Esophagus muscularis mucosa (tissue), 4 donors: ENCODE data around the gene B2M. TPM values are rescaled to one million over a fixed set of nuclear protein-coding genes. Genes with fewer than 3 reads are reported as not detected.
"Not testable (repeated sequence)": the region's sequence is repeated elsewhere in the genome, so short reads cannot be mapped to it uniquely, and the experiment has no call there.

Experiments used
- DNase-seq: peaks from one replicate; pipeline ENCODE4 v3.0.0-alpha.2; 2017; ENCODE audit errors: extremely low spot score
- H3K27ac ChIP-seq, 4 donors: fragments of 200-600 bp; sonication (generic); replicated peaks in 1 of 4; 1 replicate in 3 of 4; 2 replicates in 1 of 4; pipeline ENCODE4 v1.5.1; 2016 to 2019; ENCODE audit warnings: mild to moderate bottlenecking in 1 of 4
- H3K27me3 ChIP-seq, 4 donors: fragments of 200-600 bp; sonication (generic); one replicate each; pipeline versions ENCODE4 v1.5.1 to v1.6.0; 2016 to 2019
- H3K36me3 ChIP-seq, 4 donors: fragments of 200-600 bp; sonication (generic); one replicate each; pipeline ENCODE4 v1.5.1; 2016 to 2019
- H3K4me1 ChIP-seq, 4 donors: fragments of 200-600 bp; sonication (generic); one replicate each; pipeline ENCODE4 v1.5.1; 2016 to 2019
- H3K4me3 ChIP-seq, 4 donors: fragments of 200-600 bp; sonication (generic); 1 replicate in 2 of 4; 2 replicates in 2 of 4; pipeline ENCODE4 v1.5.1; 2016 to 2019; ENCODE audit warnings: mild to moderate bottlenecking in 4 of 4, moderate library complexity in 1 of 4
- H3K9me3 ChIP-seq, 4 donors: fragments of 200-600 bp; sonication (generic); 1 replicate in 3 of 4; 2 replicates in 1 of 4; pipeline ENCODE4 v1.5.1; 2016 to 2019
- EP300 ChIP-seq: sonication (generic); formaldehyde crosslinking; IDR thresholded peaks from one replicate; pipeline ENCODE4 v1.6.1; 2017; ENCODE audit warnings: antibody characterized with exemption
- POLR2A ChIP-seq: fragments of 450-650 bp; IDR thresholded peaks from one replicate; pipeline ENCODE4 v1.6.1; 2017; ENCODE audit warnings: antibody characterized with exemption, moderate library complexity, mild to moderate bottlenecking, low read depth
- POLR2AphosphoS5 ChIP-seq, 2 donors: sonication (generic); formaldehyde crosslinking; IDR thresholded peaks; one replicate each; pipeline ENCODE4 v1.6.1; 2017; ENCODE audit warnings: antibody characterized with exemption in 2 of 2
- WGBS: methylation state at CpG from one replicate; pipeline ENCODE4 v1.1.5; 2018; 5-methylcytosine and 5-hydroxymethylcytosine counted together
- intact Hi-C: fragments of 100-400 bp; cut with DNase I; formaldehyde crosslinking; loops from one replicate; pipeline ENCODE4 v1.15.1; 2023
- total RNA-seq, 4 donors: library from RNA; depleted of rRNA; stranded (reverse); fragments of >200 nt; gene quantifications; one replicate each; pipeline versions ENCODE4 v1.1.0 to v1.2.1, GENCODE V29; 2016
- TF ChIP-seq, protein P1 (sequence below), 3 experiments: fragments of 200-600 bp in 2 of 3; fragments of 450-650 bp in 1 of 3; sonication (generic) in 2 of 3; IDR thresholded peaks; one replicate each; pipeline ENCODE4 v1.5.1; 2017 to 2019; ENCODE audit warnings: antibody characterized with exemption in 3 of 3, mild to moderate bottlenecking in 2 of 3, moderate library complexity in 1 of 3

Gene B2M
- total RNA-seq, 4 donors from 2014 or later: 1,352 to 2,424 (median 1,510) TPM

DNA sequence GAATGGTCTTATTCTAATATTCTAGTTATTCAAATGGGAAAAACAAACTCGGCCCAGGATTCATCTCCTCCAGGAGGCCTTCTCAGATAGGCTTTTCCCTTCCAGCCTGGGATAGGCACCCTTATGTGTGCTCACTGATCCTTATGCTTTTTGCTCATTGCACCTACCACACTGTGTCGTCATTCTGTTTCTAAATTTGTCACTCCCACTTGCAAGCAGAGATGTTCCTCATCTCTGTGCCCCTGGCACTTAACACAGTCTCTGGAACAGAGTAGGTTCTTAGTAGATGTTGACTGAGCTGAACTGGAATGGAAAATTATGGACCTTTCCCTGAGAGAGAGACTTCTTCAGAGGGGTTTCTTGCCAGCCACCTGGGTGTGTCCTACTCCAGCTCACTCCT is 29.1 kb upstream of the B2M start:
- no peak for DNase-seq
- Histone ChIP-seq H3K27ac (no peak overlapping the region), H3K4me3 (no peak overlapping the region), H3K9me3 (no peaks in the 10 kb centered on the region), H3K27me3 (peaks cover 0 to 17% (median 0%) of the 10 kb centered on the region in 4 donors), H3K36me3 (no peaks in the 10 kb centered on the region), H3K4me1 (peaks cover 8 to 12% (median 11%) of the 10 kb centered on the region in 4 donors)
- 70% methylated on average over 2 of the region's 2 CpGs for WGBS
- intact Hi-C loops: no loop called here
- no peak for TF ChIP-seq POLR2A
- TF ChIP-seq, protein P1, sequence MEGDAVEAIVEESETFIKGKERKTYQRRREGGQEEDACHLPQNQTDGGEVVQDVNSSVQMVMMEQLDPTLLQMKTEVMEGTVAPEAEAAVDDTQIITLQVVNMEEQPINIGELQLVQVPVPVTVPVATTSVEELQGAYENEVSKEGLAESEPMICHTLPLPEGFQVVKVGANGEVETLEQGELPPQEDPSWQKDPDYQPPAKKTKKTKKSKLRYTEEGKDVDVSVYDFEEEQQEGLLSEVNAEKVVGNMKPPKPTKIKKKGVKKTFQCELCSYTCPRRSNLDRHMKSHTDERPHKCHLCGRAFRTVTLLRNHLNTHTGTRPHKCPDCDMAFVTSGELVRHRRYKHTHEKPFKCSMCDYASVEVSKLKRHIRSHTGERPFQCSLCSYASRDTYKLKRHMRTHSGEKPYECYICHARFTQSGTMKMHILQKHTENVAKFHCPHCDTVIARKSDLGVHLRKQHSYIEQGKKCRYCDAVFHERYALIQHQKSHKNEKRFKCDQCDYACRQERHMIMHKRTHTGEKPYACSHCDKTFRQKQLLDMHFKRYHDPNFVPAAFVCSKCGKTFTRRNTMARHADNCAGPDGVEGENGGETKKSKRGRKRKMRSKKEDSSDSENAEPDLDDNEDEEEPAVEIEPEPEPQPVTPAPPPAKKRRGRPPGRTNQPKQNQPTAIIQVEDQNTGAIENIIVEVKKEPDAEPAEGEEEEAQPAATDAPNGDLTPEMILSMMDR (IDR thresholded peaks at IDR 0.05): no peak
- TF ChIP-seq POLR2AphosphoS5 (IDR thresholded peaks at IDR 0.05): no peak

DNA sequence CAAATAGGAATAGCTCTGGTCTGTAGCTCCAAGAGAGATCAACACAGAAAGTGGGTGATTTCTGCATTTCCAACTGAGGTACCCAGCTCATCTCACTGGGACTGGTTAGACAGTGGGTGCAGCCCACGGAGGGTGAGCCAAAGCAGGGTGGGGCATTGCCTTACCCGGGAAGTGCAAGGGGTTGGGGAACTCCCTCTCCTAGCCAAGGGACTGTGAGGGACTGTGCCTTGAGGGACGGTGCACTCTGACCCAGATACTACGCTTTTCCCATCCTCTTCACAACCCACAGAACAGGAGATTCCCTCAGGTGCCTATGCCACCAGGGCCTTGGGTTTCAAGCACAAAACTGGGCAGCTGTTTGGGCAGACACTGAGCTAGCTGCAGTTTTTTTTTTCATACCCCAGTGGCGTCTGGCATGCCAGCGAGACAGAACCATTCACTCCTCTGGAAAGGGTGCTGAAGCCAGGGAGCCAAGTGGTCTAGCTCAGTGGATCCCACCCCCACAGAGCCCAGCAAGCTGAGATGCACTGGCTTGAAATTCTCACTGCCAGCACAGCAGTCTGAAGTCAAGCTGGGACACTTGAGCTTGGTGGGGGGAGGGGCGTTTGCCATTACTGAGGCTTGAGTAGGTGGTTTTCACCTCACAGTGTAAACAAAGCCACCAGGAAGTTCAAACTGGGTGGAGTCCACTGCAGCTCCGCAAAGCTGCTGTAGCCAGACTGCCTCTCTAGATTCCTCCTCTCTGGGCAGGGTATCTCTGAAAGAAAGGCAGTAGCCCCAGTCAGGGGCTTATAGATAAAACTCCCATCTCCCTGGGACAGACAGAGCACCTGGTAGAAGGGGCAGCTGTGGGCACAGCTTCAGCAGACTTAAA is 28.3 kb upstream of the B2M start:
- H3K27ac ChIP-seq, intact Hi-C loops: not testable (repeated sequence)

DNA sequence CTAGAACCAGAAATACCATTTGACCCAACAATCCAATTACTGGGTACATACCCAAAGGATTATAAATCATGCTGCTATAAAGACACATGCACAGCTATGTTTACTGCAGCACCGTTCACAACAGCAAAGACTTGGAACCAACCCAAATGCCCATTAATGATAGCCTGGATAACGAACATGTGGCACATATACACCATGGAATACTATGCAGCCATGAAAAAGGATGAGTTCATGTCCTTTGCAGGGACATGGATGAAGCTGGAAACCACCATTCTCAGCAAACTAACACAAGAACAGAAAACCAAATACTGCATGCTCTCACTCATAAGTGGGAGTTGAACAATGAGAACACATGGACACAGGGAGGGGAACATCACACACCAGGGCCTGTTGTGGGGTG is 22.0 kb upstream of the B2M start:
- H3K27me3 ChIP-seq, DNase-seq, H3K27ac ChIP-seq, intact Hi-C loops, H3K4me3 ChIP-seq, H3K4me1 ChIP-seq, H3K36me3 ChIP-seq, H3K9me3 ChIP-seq: not testable (repeated sequence)
- 84% methylated on average over 2 of the region's 2 CpGs for WGBS

More for the DNA sequence above, 28.3 kb upstream of the B2M start:
- Histone ChIP-seq H3K4me1 (peaks cover 8 to 12% (median 11%) of the 10 kb centered on the region in 4 donors), H3K27me3 (peaks cover 0 to 17% (median 0%) of the 10 kb centered on the region in 4 donors)
- H3K9me3 ChIP-seq, H3K4me3 ChIP-seq, H3K36me3 ChIP-seq, DNase-seq: not testable (repeated sequence)
- 29% methylated on average over 8 of the region's 8 CpGs for WGBS

DNA sequence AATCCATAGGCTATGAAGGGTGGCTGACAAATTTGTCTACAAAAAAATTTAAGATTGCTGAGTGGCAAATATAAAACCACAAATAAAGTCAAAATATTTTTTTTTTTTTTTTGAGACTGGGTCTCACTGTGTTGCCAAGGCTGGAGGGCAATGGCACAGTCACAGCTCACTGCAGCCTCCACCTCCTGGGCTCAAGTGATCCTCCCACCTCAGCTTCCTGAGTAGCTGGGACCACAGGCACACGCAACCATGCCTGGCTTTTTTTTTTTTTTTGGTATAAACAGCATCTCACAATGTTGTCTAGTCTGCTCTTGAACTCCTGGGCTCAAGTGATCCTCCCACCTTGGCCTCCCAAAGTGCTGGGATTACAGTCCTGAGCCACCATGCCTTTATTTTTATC is 21.1 kb upstream of the B2M start:
- H3K27me3 ChIP-seq, DNase-seq, H3K4me3 ChIP-seq, H3K27ac ChIP-seq, H3K36me3 ChIP-seq, H3K4me1 ChIP-seq, intact Hi-C loops, H3K9me3 ChIP-seq: not testable (repeated sequence)
- 54% methylated on average over 1 of the region's 1 CpG for WGBS

DNA sequence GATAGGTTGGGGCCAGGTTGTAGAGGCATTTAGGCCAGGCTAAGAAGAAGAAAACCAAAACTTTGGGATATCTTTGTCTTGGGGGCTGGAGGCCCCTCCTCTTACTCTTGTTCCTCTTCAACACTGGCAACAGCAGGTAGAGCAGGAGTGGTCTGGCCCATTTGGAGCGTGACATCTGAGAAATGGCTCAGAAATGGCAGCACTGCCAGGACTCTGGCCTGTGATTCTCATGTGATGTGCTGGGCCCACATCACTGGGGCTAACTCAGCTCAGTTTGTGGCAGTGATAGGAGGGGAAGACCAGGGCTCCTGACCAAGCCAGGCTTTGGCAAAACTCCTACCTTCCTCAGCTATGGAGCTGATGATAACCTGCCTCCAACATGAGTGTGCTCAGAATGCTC is 18.7 kb upstream of the B2M start:
- H3K4me3 ChIP-seq: no peak overlapping the region
- H3K4me1 ChIP-seq: no peaks in the 10 kb centered on the region
- H3K27ac ChIP-seq: no peak overlapping the region
- H3K27me3 ChIP-seq: no peaks in the 10 kb centered on the region
- 80% methylated on average over 1 of the region's 1 CpG for WGBS
- intact Hi-C loops: no loop called here
- H3K9me3 ChIP-seq: no peaks in the 10 kb centered on the region
- H3K36me3 ChIP-seq: no peaks in the 10 kb centered on the region
- no peak for TF ChIP-seq POLR2AphosphoS5 (IDR thresholded peaks at IDR 0.05)
- no peak for TF ChIP-seq POLR2A
- TF ChIP-seq, protein P1 (IDR thresholded peaks at IDR 0.05): no peak
- no peak for TF ChIP-seq EP300
- DNase-seq: no peak

DNA sequence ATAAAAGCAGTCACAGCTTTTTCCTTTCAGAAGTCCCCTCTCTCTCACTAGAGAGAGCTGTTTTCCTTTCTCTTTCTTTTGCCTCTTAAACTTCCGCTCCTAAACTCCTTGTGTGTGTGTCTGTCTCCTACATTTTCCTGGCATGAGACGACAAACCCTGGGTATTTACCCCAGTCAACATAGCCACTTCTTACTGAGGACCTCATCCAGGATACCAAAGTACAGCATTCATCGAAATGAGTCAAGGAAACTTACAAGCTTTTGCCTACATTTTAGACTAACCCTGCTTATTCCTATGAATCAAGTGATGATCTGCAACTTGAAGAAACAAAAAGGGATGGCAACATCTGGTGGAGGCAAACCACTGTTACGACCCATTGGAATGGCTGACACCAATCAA is 16.9 kb upstream of the B2M start:
- no peak overlapping the region for H3K4me3 ChIP-seq
- DNase-seq: no peak
- H3K9me3 ChIP-seq: peaks cover 0 to 3% (median under 1%) of the 10 kb centered on the region in 4 donors
- H3K36me3 ChIP-seq: no peaks in the 10 kb centered on the region
- WGBS: 86% methylated on average over 4 of the region's 4 CpGs
- no peaks in the 10 kb centered on the region for H3K27me3 ChIP-seq
- intact Hi-C loops: no loop called here
- no peaks in the 10 kb centered on the region for H3K4me1 ChIP-seq
- no peak overlapping the region for H3K27ac ChIP-seq
- TF ChIP-seq POLR2A (no peak), POLR2AphosphoS5 (IDR thresholded peaks at IDR 0.05) (no peak), EP300 (no peak)
- TF ChIP-seq, protein P1 (IDR thresholded peaks at IDR 0.05): no peak
